ENCODE measurements around the gene PTTG2.

DNA sequence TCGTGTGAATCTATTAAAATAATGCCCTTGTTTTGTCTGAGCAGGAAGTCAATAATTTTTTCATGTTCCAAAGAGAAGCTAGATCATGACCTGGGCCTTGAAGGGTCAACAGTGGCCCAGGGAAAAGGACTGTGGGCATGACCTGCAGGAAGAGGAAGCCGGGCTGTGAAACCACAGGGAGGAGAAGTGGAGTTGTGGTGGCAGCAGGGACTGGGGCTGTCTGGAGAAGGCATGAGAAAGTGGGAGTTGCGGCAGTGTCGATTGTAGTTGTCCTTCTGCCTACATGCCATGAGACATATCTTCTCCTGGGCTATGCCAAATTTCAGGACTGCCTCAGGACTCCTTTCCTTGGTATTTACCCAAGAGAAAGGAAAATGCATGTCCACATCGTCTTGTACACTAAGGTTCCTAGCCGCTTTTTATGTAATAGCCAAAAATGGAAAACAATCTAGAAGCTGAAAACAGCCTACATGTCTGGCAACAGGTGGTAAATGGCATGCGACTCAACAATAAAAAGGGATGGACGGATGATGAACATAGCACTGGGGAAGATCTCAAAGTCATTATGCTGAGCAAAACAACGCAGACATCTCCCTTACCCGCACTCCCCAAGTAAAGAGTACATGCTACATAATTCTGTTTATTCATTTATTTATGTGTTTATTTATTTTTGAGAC lies 13.6 kb upstream of the PTTG2 start:
- TF ChIP-seq, protein P1, sequence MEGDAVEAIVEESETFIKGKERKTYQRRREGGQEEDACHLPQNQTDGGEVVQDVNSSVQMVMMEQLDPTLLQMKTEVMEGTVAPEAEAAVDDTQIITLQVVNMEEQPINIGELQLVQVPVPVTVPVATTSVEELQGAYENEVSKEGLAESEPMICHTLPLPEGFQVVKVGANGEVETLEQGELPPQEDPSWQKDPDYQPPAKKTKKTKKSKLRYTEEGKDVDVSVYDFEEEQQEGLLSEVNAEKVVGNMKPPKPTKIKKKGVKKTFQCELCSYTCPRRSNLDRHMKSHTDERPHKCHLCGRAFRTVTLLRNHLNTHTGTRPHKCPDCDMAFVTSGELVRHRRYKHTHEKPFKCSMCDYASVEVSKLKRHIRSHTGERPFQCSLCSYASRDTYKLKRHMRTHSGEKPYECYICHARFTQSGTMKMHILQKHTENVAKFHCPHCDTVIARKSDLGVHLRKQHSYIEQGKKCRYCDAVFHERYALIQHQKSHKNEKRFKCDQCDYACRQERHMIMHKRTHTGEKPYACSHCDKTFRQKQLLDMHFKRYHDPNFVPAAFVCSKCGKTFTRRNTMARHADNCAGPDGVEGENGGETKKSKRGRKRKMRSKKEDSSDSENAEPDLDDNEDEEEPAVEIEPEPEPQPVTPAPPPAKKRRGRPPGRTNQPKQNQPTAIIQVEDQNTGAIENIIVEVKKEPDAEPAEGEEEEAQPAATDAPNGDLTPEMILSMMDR (conservative IDR thresholded peaks at IDR 0.05; ENCODE audit: low read length): no peak
- no peak for TF ChIP-seq EZH2phosphoT487 (IDR thresholded peaks at IDR 0.05; ENCODE audit: borderline replicate concordance)

All from Loucy (cell line).